ENCODE measurements around the gene CRACR2B. TPM values are rescaled to one million over a fixed set of nuclear protein-coding genes. Genes with fewer than 3 reads are reported as not detected.

Gene CRACR2B
- total RNA-seq, 4 donors from 2014 or later: 3.3 to 4.5 (median 4.0) TPM

DNA sequence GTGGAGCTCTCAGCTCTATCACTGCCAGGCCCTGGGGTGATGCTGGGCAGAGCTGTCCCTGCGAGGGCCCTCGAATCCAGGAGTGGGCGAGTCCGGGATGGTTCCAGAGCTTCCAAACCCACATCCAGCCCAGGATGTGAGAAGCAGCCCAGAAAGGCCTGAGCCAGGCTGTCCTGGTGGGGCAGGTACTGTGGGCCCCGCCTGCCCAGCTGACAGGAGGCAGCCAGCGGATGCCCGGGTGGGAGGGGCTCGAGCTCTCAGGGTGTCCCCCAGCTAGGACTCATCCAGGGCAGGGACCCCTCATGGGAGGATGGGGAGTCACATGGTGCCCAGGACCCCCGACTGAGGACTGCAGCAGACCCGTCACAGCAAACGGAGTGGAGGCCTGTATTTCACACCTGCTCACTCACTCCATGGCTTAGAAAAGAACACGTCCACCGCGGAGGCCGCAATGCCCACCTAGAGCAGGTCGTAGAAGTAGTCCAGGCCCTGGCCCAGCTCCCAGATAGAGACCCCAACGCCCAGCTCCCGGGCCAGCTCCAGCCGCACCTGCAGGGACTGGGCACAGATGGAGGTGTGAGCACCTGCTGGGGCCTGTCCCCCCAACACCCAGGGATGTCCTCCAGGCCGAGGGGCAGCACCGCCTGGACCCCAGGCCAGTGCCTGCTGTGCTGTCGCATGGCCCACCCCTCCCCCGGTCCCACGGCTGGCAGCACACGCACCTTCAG is 41.8 kb downstream of the CRACR2B start:
- DNase-seq: no peak
- ATAC-seq: no peak
- Histone ChIP-seq H3K27ac (no peak overlapping the region), H3K9me3 (no peaks in the 10 kb centered on the region), H3K4me1 (no peaks in the 10 kb centered on the region), H3K4me3 (no peak overlapping the region), H3K27me3 (no peaks in the 10 kb centered on the region), H3K36me3 (no peaks in the 10 kb centered on the region)
- TF ChIP-seq POLR2A (IDR thresholded peaks at IDR 0.05): no peak
- TF ChIP-seq, protein P1, sequence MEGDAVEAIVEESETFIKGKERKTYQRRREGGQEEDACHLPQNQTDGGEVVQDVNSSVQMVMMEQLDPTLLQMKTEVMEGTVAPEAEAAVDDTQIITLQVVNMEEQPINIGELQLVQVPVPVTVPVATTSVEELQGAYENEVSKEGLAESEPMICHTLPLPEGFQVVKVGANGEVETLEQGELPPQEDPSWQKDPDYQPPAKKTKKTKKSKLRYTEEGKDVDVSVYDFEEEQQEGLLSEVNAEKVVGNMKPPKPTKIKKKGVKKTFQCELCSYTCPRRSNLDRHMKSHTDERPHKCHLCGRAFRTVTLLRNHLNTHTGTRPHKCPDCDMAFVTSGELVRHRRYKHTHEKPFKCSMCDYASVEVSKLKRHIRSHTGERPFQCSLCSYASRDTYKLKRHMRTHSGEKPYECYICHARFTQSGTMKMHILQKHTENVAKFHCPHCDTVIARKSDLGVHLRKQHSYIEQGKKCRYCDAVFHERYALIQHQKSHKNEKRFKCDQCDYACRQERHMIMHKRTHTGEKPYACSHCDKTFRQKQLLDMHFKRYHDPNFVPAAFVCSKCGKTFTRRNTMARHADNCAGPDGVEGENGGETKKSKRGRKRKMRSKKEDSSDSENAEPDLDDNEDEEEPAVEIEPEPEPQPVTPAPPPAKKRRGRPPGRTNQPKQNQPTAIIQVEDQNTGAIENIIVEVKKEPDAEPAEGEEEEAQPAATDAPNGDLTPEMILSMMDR (IDR thresholded peaks at IDR 0.05 in 4 of 5, conservative IDR thresholded peaks at IDR 0.05 in 1 of 5): no peak
- intact Hi-C loops (cut with DNase I; ENCODE audit: low total_unique reads): no loop called here
- in situ Hi-C loops (cut with MboI; ENCODE audit: low sequenced_read_pairs in 4 of 4): no loop called here

DNA sequence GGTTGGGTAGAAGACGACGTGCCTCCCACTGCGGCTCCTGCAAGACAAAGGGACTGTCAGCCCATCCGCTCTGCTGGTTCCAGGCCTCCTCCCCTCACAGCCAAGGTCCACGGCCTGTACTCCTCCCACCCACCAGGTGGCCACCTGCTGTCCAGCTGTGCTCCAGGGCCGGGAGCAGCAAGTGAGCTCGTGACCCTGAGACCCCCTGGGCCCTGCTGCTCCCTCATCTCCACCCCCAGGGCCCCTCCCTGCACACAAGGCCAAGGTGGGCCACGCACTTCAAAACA is 42.4 kb downstream of the CRACR2B start:
- in situ Hi-C loops (cut with MboI; ENCODE audit: low sequenced_read_pairs in 4 of 4) (no loop called here), intact Hi-C loops (cut with DNase I; ENCODE audit: low total_unique reads) (no loop called here)
- no peak for DNase-seq
- Histone ChIP-seq H3K4me1 (no peaks in the 10 kb centered on the region), H3K27ac (no peak overlapping the region), H3K36me3 (no peaks in the 10 kb centered on the region), H3K4me3 (no peak overlapping the region), H3K9me3 (no peaks in the 10 kb centered on the region), H3K27me3 (no peaks in the 10 kb centered on the region)
- TF ChIP-seq, protein P1 (IDR thresholded peaks at IDR 0.05 in 4 of 5, conservative IDR thresholded peaks at IDR 0.05 in 1 of 5): no peak
- no peak for TF ChIP-seq POLR2A (IDR thresholded peaks at IDR 0.05)
- no peak for ATAC-seq

DNA sequence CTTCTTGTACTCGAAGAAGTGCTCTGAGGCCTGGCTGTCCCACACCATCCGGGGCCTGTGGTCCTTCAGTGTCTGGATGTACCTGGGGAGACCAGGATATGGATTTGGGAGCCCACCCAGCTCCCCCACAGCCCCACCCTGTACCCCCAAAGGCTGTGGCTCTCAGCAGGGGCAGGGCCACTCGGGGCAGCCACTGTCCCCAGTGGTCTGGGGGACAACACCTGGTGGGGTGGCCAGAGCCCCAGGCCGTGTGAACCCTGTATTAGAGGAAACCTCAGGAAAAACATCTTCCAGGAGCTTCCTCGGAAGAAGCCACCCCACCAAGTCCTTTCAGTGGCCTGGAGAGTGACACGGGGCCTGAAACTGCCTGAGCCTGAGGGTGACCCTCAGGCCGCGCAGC is 42.7 kb downstream of the CRACR2B start:
- no peaks in the 10 kb centered on the region for H3K27me3 ChIP-seq
- in situ Hi-C loops (cut with MboI; ENCODE audit: low sequenced_read_pairs in 4 of 4) (no loop called here), intact Hi-C loops (cut with DNase I; ENCODE audit: low total_unique reads) (no loop called here)
- H3K9me3 ChIP-seq: no peaks in the 10 kb centered on the region
- H3K4me3 ChIP-seq: no peak overlapping the region
- H3K4me1 ChIP-seq: no peaks in the 10 kb centered on the region
- ATAC-seq: no peak
- DNase-seq: no peak
- no peak for TF ChIP-seq POLR2A (IDR thresholded peaks at IDR 0.05)
- TF ChIP-seq, protein P1 (IDR thresholded peaks at IDR 0.05 in 4 of 5, conservative IDR thresholded peaks at IDR 0.05 in 1 of 5): no peak
- no peaks in the 10 kb centered on the region for H3K36me3 ChIP-seq
- H3K27ac ChIP-seq: no peak overlapping the region

- intact Hi-C loops (cut with DNase I; ENCODE audit: low total_unique reads) (no loop called here), in situ Hi-C loops (cut with MboI; ENCODE audit: low sequenced_read_pairs in 4 of 4) (no loop called here)
- Histone ChIP-seq H3K4me1 (peaks cover 2 to 3% of the 10 kb centered on the region in 2 donors), H3K36me3 (no peaks in the 10 kb centered on the region), H3K27ac (no peak overlapping the region), H3K9me3 (no peaks in the 10 kb centered on the region), H3K4me3 (no peak overlapping the region), H3K27me3 (no peaks in the 10 kb centered on the region)
- TF ChIP-seq POLR2A (IDR thresholded peaks at IDR 0.05): no peak
- TF ChIP-seq, protein P1 (IDR thresholded peaks at IDR 0.05 in 4 of 5, conservative IDR thresholded peaks at IDR 0.05 in 1 of 5): no peak
- ATAC-seq (no peak), DNase-seq (no peak)
These were observed 43.8 kb downstream of the CRACR2B start for GRCh38 chr11:871472-871871.

GRCh38 chr11:872799-873198 is 45.1 kb downstream of the CRACR2B start:
- no peak for ATAC-seq
- no peak for DNase-seq
- in situ Hi-C loops (cut with MboI; ENCODE audit: low sequenced_read_pairs in 4 of 4): no loop called here
- no peaks in the 10 kb centered on the region for H3K9me3 ChIP-seq
- no peak for TF ChIP-seq POLR2A (IDR thresholded peaks at IDR 0.05)
- H3K27me3 ChIP-seq: no peaks in the 10 kb centered on the region
- intact Hi-C loops (cut with DNase I; ENCODE audit: low total_unique reads): no loop called here
- no peak overlapping the region for H3K4me3 ChIP-seq
- no peak overlapping the region for H3K27ac ChIP-seq
- no peaks in the 10 kb centered on the region for H3K36me3 ChIP-seq
- peaks cover 8 to 10% of the 10 kb centered on the region in 2 donors for H3K4me1 ChIP-seq
